Measurements from ENCODE around the gene CLIC6.

The CLIC6 gene

DNA sequence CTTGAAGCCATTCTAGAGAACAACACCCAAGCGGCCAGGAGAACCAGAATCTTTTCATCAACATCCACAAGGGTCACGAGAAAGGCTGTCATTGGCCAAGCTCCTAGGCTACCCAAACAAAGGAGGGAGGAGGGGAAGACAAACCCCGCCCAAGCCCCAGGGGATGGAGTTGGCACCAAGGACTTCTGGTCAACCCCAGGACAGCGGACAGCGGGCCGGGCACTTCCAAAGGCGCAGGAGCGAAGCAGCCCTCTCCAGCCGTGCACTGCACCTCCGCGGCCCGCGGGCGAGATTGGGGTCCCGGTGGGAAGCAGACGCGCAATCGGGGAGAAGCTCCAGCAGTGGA, at the start of gene CLIC6:
Gene CLIC6 (plus strand): TSS at position 192 of the 346 bp plus-strand sequence. CDS start 395 bp downstream, outside the sequence.
- no peak for DNase-seq

DNA sequence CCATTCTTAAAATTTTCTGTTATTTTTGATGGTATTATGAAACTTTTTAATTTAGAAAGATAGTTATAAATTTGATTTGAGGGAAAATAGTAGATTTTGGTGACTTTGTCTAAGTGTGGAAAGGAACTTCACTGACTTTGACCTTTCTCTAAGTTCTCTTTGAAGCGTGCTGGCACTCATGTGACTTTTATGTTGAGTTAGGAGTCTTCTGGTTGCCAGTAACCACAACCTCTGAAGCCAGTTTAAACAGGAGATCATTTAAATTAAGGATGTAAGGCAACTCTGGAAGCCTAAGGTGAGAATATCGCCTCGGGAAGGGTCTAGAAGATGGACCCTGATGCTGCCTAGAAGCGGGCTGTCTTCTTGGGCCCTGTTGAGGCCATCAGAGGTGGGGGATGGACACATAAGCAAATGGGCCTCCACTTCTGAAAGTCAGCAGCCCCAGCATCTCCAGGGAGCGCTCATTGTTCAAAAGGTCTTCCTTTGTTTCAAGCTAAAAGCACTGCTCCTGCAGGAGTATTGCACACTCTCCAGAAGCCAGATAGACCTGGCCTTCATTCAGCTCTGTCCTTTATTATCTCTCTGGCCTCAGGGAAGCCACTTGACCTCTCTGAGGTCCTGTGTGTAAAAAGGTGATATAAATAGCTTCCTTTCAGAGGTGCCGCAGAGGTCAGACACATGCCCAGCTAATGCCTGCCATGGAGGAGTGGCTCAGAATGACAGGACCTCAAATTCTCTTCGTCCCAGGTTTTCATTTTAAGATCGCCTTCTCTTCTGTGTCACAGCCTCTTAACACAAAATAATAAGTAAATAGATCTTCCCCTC, 48.7 kb upstream of the CLIC6 start:
- no peak for DNase-seq

DNA sequence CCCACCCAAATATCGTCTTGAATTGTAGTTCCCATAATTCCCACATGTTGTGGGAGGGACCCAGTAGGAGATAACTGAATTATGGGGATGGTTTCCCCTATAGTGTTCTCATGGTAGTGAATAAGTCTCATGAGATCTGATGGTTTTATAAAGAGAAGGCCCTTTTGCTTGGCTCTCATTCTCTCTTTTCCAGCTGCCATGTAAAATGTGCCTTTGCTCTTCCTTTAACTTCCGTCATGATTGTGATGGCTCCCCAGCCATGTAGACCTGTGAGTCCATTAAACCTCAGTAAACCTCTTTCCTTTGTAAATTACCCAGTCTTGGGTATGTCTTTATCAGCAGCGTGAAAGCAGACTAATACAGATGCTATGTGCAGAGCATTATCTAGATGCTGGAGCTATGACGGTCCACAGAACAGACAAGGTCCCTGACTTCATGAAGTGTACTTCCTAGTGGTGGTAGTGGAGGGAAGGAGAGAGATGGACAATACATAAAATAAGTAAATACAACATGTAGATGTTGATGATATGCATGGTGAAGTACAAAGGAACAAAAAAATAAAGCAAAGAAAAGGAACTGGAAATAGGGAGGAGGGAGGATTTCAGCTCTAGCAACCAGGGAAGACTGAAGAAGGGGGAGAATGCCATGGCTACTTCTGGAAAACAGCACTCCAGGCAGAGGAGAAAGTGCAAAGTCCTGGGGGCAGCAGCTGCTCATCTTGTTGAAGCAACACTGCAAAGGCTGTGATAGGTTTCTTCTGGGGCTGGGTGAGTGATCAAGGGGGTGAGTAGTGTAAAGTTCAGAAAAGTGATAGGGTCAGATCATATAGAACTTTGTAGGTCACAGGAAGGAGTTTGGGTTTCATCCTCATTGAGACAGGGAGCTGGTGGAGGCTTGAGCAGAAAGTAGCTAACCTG, 47.1 kb upstream of the CLIC6 start:
- DNase-seq: no peak

DNA sequence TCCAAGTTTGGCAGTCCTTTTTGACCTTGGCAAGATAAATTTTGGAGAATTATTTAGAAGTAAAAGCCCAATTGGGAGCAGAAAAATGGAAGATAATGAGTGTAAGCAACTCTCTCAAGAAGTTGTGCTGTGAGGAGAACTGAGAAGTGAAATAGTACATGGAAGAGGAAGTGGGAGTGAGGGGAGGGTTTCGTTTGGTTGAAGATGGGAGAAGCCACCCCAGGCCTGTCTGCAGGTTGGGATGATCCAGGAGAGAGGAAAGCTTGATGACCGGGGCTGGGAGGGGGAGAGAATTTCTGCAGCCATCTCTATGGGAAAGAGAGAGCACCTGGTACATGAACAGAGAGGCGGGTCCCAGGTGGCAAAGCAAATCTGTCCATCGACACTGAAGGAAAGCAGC, 45.3 kb upstream of the CLIC6 start:
- DNase-seq: no peak

DNA sequence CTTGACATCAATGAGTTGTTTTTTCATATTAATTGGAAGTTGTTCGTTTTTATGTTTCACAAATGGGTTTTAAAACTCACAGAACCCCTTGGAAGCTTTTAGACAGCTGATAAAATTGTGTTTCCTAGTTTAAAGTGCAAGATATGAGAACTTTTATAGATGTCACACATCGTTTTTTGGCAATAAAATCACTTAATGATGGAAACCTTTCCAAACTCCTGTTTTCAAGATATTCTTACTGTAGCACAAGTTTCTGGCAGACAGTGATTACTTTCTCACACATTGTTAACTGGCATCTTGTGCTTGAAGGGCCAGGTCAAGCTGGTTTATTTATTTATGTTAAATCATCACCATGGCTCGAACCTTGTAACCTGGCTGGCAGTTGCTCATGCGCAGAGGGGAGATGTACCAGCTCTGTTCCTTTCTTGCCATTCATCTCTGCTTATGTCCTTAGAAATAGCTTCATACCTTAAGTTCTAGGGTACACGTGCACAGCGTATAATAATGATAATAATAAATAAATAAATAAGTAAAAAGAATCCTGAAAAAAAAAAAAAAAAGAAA, 43.7 kb upstream of the CLIC6 start:
- DNase-seq: no peak

DNA sequence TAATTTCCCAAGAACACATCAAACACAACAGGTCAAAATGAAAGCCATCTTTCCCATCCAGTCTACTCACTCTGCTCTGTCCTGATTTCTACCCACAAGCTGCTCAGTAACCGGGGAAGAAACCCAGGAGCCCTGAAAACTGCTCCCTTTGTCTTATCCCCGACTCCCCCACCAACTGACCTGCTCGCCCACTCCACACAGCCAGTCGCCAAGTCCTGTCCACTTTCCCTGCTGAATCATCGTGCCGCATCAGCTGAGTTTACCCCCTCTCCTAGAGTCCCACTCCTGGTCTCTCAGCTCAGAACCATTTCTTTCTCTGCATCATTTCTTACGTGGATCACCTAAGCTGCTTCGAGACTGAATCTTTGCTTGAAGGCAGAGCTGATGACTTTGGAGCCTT, 42.7 kb upstream of the CLIC6 start:
- no peak for DNase-seq

DNA sequence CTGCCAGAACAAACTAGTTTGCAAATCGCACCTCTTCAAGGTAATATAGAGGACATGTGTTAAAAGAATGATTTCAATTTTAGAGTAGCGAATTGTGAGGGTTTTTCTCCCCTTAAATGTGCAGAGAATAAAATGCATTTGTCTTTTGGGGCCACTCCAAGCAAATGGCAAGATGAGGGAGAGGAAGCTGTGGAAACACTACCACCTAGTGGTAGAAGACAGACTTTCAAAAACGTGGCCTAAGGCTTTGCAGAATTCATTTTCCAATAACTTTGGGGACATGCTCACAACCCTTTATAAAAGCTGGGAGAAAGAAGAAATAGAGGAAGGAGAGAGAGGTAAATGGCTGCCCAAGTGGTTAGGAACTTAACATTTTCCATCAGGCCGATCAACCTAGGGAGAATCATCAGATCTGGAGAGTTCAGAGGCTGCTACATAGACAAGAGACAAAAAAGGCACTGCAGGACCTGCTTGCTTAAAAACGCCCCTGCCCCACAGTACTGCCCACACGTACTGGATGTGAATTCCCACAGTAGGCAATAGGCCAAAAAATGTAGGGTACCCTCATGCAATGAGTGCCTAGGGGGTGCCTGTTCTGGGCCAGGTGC, 38.2 kb upstream of the CLIC6 start:
- DNase-seq: peak; percentile 76

DNA sequence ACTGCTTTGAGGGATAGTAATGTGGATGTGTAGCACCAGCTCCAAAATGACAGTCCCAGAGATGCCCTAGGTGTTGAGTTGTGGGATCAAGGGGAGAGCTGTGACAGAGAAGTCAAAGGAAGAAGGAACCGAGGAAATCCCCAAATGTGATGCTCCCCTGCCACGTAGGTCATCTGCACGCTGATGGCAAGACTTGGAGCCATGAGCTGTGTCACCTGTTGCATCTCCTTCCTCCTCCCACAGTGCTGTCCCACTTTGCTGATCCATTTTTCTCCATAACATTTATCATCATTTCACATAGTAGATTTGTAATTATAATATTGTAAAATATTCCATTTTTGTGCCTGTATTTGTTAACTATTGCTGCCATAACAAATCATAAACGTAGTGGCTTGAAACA, 36.3 kb upstream of the CLIC6 start:
- DNase-seq: no peak

DNA sequence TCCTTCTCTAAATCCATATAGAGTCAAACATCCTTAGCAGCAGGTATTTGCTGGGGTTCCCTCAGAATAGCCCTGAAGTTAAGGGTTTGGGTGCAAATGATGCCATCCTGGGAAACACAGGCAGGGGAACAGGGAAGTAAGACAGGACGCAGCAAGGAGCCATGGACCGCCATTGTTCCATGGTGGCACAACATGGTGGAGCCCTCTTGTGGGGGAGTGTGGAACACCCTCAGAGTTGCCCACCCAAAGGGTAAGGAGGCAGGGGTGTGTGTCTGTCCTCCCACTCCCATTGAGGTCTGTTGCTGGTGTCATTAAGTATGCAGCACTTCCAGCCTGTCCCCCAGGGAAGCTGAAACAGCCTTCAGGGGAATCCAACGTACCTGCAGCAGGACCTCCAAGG, 33.5 kb upstream of the CLIC6 start:
- no peak for DNase-seq

DNA sequence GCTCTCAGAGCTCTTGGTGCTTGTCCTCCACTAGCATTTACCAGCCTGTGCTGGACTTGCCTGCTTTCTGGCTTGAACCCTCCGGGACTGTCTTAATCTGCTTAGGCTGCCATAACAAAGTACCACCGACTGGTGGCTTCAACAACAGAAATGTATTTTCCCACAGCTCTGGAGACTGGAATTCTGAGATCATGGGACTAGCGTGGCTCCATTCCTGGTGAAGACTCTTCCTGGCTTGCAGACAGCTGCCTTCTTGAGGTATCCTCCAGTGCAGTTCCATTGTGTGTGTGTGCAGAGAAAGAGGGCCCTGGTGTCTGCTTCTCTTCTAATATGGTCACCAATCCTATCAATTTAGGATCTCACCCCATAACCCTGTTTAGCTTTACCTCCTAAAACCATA, 31.8 kb upstream of the CLIC6 start:
- DNase-seq: no peak

DNA sequence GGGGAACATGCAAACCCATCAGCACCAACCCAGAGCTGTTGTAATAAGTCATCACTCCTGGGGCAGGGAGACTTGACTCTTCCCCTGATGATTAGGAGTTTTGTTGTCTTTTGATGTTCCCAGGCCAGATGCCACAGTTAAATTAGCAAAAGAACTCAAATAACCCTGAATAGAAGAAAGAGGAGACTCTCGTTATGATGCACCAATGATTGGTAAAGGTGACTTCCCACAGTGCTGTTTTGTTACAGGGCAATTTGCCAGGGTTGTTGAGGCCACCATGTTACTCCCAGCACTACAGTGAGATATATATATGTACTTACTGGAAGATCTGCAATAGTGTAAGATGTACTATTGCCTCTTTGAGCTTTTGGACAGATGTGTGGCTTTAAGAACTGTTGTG, 29.5 kb upstream of the CLIC6 start:
- DNase-seq: no peak

DNA sequence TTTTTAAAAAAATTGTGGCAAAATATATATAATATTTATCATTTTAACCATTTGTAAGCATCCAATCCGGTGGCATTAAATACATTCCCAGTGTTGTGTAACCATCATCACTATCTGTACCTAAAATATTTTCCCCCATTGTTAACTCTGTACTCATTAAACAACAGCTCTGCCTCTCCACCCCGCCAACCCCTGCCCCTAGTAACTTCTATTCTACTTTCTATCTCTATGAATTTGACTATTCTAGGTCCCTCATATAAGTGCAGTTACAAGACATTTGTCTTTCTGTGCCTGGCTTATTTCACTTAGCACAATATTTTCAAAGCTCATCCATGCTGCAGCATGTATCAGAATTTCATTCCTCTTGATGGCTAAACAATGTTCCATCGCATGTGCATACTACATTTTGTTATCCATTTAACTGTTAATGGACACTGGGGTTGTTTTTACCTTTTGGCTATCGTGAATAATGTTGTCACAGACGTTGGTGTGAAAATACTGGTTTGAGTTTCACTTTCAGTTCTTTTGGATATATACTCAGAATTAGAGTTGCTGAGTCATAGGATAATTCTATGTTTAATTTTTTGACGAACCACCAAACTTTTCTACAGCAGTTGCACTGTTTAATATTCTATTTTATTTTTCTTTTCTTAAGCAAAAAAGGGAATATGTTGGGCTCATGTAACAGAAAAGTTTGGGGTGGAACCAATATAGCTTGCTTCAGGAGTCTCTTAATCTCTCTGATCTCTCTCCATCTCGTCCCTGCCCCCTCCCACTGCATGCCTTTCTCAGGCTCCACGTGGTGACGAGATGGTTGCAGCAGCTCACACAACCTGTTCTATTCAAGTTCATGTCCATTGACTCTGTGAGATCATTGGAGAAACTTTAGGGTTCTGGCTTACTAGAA, 28.7 kb upstream of the CLIC6 start:
- no peak for DNase-seq

DNA sequence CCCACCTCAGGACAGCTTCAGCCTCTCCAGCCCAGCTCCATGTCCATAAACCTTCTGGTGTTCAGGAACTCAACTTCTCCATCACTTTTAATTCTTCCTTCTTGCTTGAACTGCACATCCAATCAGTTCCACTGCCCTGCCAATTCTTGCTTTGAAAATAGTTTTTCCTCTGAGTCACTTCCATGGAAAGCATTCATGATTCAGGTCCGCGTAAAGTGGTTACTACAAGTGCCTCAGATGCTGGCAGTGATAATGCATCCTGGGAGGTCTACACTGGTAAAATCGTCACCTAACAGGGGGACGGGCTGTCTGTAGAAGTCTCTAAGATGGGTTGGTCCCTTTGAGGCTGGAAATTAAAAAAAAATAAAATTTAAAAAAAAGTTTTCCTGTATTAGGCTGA, 27.9 kb upstream of the CLIC6 start:
- no peak for DNase-seq

DNA sequence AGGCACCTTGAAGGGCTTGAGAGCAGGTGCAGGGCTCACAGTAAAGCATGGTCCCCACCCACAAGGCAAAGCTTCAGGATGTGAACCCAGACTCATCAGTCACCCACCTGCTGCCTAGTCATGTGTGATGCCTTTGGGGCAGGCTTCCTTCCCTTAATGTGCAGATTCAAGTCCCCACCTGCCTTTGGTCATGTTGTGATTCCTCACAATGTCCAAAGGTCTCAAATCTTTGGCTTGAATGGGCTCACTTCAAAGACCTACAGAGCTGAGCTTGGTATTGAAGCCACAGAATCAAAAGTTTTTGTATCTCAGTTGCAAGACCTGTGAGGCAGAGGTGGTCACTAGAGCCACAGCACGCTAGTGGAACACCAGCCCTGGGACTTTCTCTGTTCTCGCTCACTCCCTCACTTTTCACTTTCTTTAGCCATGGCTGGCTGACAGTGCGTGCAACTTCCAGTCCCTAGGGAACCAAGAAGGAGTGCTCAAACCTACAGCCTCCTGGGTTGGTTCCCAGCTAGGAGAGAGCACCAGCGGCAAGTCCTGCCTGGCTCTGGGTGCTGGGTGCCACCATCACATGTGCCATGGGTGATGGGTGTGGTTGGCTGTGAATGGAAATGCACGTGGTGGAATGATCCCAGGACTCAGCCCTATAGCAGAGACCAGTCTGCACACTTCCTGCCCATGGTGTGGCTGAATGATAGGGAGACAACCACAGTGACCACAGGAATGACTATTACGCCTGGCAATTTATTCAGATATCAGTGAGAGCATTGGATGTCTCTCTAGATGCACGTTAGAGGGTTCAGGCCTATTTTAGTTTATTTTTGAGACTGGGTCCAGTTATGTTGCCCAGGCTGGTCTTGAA, 26.4 kb upstream of the CLIC6 start:
- no peak for DNase-seq

DNA sequence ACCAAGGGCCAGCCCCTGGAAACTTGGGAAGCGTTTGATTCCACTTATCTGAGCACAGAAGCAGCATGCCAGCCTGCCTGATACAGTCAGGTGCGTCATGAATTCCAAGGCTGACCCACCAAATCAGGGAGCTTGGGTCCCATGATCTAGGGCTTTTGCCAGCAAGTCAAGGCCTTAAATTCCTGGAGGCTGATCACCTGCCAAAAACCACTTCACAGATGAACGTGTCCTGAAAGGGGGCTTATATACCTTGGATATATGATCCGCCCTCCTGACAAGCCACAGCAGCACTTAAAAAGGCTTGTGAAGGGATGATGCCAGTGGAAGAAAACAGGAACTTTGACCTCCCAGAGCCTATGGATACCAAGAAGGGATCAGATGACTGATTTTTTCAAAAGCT, 24.0 kb upstream of the CLIC6 start:
- no peak for DNase-seq

DNA sequence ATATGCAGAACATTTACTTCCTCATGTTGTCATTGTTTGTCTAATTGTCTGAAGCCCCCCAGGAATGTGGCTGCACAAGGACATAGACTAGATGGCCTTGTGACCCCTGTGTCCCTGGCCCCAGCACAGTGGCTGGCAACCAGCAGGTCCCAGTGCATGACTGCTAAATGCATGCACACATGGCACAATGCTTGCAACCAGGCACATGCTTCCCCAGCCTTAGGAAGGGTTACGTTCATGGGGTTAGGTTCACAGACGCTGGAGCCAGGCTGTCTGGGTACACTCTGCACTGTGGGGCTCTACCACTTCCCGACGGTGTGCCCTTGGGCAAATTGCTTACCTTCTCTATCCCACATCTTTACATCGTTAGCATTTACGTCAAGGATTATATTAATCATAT, 21.2 kb upstream of the CLIC6 start:
- DNase-seq: no peak

DNA sequence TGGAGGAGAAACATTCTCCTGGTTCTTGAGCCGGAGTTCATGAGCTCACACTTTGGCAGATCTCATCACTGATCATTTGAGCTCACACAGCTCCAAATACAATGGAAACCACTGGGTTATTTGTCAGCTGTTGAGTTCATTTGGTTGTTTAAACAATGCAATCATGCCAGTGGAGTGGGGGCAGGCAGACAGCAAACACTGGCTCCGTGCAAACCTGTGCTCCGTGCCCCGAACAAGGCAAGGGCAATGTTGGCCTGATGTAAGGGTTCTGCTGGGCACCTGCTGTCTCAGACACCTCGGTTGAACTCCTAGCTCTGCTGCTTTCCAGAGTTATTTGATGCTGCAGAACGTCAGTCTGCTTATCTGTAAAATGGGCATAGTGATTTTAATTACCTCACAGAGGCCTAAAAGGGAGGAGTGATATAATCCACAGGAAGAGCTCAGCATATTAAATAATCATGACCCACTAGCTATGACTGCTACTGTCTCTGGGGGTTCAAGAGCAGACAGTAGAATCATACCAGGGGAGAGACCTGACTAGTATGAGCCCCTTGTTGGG, 20.0 kb upstream of the CLIC6 start:
- DNase-seq: no peak

DNA sequence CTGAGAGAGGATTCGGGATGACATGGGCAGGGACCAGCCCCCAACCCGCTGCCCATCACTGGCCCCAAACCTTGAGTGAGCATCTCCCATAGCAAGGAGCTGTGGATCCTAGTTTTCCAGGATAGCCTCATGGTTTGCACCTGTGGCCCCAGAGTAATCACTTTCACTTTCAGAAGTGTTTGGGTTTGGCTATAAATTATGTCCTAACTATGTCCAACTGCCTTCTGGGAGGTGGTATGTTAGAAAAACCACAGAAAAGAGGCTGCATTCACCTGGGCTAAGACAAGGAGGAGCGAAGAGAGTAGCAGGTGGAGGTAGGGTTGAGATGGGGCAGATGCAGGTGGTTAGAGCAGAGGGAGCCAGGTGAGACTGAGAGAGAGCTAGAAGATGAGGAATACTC, 19.4 kb upstream of the CLIC6 start:
- no peak for DNase-seq

DNA sequence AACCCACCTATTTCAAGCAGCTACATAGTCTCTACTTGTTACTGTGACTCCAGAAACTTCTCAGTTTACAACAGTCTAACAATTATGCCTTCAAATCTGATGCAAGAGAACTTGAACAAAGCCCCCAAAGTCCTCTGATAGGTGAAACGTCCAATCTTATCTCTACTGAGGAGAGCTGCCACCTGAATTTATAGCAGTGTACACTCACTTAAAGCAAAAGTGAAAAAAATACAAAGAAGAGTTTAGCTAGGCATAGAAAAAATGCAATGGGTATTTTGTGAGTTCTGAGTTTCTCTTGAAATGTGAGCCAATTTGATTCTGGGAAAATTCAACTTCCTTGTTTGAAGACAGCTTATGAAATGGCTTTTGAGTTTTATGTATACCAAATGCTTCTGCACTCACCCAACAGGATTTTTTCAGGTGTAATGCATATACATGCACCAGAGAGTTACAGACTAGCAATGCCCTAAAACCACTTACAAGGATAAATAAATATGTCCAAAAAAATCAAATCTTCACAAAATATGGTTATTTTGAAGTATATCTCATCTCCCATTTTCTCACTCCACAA, 17.8 kb upstream of the CLIC6 start:
- no peak for DNase-seq

DNA sequence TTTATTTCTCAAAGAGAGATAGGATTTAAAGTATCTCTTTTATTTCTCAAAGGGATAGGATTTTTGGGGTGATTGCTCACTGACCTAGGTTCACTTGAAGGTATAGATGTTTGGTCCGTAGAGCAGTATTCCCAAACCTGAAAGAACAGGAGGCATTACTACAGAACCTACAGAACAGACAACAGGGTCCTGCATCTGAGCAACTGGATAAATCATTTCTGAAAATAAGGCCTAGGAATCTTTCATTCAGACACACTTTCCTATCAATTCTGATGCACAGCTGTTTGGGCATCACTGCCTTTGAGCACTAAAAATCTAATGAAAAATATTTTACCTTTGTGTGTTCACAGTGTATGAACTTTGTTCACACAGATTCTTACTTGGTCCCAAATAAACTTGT, 17.2 kb upstream of the CLIC6 start:
- no peak for DNase-seq

DNA sequence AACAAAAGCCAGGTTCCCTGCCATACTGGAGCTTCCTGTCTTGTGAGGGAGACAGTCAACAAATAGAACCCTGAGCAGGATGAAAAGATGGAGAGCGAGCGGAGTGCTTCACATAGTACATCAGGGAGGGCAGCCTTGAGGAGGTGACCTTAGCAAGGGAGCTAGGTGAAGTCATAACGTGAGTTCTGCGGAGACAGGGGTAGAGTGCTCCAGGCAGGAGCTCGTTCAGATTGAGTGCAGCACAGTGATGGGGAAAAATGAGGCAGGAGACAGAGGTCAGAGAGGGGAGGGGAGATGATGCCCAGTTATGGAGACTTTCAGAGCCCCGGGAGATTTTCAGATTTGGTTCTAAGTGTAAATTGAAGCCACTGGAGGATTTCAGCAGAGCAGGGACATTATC, 15.3 kb upstream of the CLIC6 start:
- DNase-seq: no peak
